NCI-H226 (cell line): ENCODE measurements around the gene HOXC6.
"Not testable (repeated sequence)": the region's sequence is repeated elsewhere in the genome, so short reads cannot be mapped to it uniquely, and the experiment has no call there.

ENCODE experiments used
- DNase-seq: peaks from one replicate; pipeline ENCODE4 v3.0.0-alpha.2; 2015

The HOXC6 gene

GRCh38 chr12:54031480-54031879 is 3.2 kb downstream of the HOXC6 start:
- DNase-seq: no peak

- DNase-seq: no peak
Measured at GRCh38 chr12:54032086-54032619, 3.9 kb downstream of the HOXC6 start.

- DNase-seq: peak; percentile 54
Measured at GRCh38 chr12:54032627-54033100, 4.4 kb downstream of the HOXC6 start, which contains the start of gene HOXC5. HOXC5 (plus strand) TSS chr12:54033050; CDS start chr12:54033123, 73 bp downstream.

- DNase-seq: no peak
Measured at GRCh38 chr12:54033106-54033979, 5.1 kb downstream of the HOXC6 start.

- no peak for DNase-seq
Measured at GRCh38 chr12:54033980-54034784, 5.9 kb downstream of the HOXC6 start.

GRCh38 chr12:54034785-54035310 is 6.6 kb downstream of the HOXC6 start:
- no peak for DNase-seq

GRCh38 chr12:54035568-54036264 is 7.5 kb downstream of the HOXC6 start:
- DNase-seq: no peak

GRCh38 chr12:54036620-54037359 is 8.6 kb downstream of the HOXC6 start:
- DNase-seq: peak; percentile 68

GRCh38 chr12:54037360-54038283 is 9.4 kb downstream of the HOXC6 start:
- DNase-seq: no peak

- DNase-seq: no peak
Measured at GRCh38 chr12:54038284-54038870, 10.1 kb downstream of the HOXC6 start.

- no peak for DNase-seq
Measured at GRCh38 chr12:54038871-54039414, 10.7 kb downstream of the HOXC6 start.

- no peak for DNase-seq
Measured at GRCh38 chr12:54039417-54040147, 11.3 kb downstream of the HOXC6 start.

- DNase-seq: no peak
Measured at GRCh38 chr12:54040148-54040494, 11.9 kb downstream of the HOXC6 start.

GRCh38 chr12:54040648-54041047 is 12.4 kb downstream of the HOXC6 start:
- DNase-seq: peak; percentile 19

- DNase-seq: no peak
Measured at GRCh38 chr12:54041097-54041690, 13.0 kb downstream of the HOXC6 start.

GRCh38 chr12:54042033-54042432 is 13.8 kb downstream of the HOXC6 start:
- not testable (repeated sequence) for DNase-seq

GRCh38 chr12:54042970-54043853 is 15.0 kb downstream of the HOXC6 start:
- no peak for DNase-seq
